ENCODE data around the gene F7. TPM values are rescaled to one million over a fixed set of nuclear protein-coding genes. Genes with fewer than 3 reads are reported as not detected.

Gene F7
- total RNA-seq, 1 donor from 2014 or later = 1.0 TPM

- no peak overlapping the region for H3K4me3 Mint-ChIP-seq
- no peaks in the 10 kb centered on the region for H3K27me3 Mint-ChIP-seq (ENCODE audit: low read depth)
- H3K27ac Mint-ChIP-seq (ENCODE audit: unreplicated experiment) = no peak overlapping the region
- peaks cover 29% of the 10 kb centered on the region for H3K36me3 Mint-ChIP-seq (ENCODE audit: low read depth)
- H3K9me3 Mint-ChIP-seq = no peaks in the 10 kb centered on the region
- no peaks in the 10 kb centered on the region for H3K4me1 Mint-ChIP-seq
- no peak for TF ChIP-seq CTCF (conservative IDR thresholded peaks at IDR 0.05)
- no peak for DNase-seq (ENCODE audit: low read depth, low spot score)
Measured at GRCh38 chr13:113074401-113074800, 31.2 kb upstream of the F7 start.

DNA sequence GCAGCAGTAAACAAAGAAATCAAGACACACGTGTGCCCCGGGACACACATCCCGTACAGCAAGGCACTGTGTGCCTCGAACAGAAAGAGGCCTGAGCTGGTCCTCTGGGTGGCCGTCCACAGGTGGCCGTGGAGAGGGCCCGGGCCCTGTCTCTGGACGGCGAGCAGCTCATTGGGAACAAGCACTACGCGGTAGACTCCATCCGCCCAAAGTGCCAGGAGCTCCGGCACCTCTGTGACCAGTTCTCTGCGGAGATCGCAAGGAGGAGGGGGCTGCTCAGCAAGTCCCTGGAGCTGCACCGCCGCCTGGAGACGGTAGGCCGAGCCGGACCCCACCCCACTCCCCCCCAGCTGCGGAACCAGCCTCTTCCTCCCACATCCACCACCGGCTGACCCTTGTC, 30.7 kb upstream of the F7 start:
- Mint-ChIP-seq H3K4me3 (no peak overlapping the region), H3K27me3 (ENCODE audit: low read depth) (no peaks in the 10 kb centered on the region), H3K27ac (ENCODE audit: unreplicated experiment) (no peak overlapping the region), H3K36me3 (ENCODE audit: low read depth) (peaks cover 29% of the 10 kb centered on the region), H3K9me3 (no peaks in the 10 kb centered on the region), H3K4me1 (no peaks in the 10 kb centered on the region)
- no peak for TF ChIP-seq CTCF (conservative IDR thresholded peaks at IDR 0.05)
- no peak for DNase-seq (ENCODE audit: low read depth, low spot score)

DNA sequence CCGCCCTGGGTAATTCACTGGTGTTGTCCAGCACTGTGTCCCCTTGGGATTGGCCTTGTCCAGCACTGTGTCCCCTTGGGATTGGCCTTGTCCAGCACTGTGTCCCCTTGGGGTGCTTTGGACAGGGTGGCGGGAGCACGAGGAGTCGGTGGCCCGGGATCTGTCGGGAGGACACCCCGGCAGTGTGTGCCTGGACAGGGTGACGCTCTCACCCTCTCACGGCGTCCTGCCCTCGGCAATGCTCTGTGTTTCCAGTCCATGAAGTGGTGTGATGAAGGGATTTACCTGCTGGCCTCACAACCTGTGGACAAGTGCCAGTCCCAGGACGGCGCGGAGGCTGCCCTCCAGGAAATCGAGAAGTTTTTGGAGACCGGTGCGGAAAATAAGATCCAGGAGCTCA, 29.9 kb upstream of the F7 start:
- H3K4me3 Mint-ChIP-seq = no peak overlapping the region
- DNase-seq (ENCODE audit: low read depth, low spot score) = no peak
- H3K27ac Mint-ChIP-seq (ENCODE audit: unreplicated experiment) = no peak overlapping the region
- no peaks in the 10 kb centered on the region for H3K9me3 Mint-ChIP-seq
- no peaks in the 10 kb centered on the region for H3K4me1 Mint-ChIP-seq
- peaks cover 23% of the 10 kb centered on the region for H3K36me3 Mint-ChIP-seq (ENCODE audit: low read depth)
- no peak for TF ChIP-seq CTCF (conservative IDR thresholded peaks at IDR 0.05)
- no peaks in the 10 kb centered on the region for H3K27me3 Mint-ChIP-seq (ENCODE audit: low read depth)

GRCh38 chr13:113076681-113077401, 28.8 kb upstream of the F7 start:
- DNase-seq (ENCODE audit: low read depth, low spot score) = no peak
- Mint-ChIP-seq H3K36me3 (ENCODE audit: low read depth) (peaks cover 12% of the 10 kb centered on the region), H3K4me3 (no peak overlapping the region), H3K9me3 (no peaks in the 10 kb centered on the region), H3K4me1 (no peaks in the 10 kb centered on the region), H3K27ac (ENCODE audit: unreplicated experiment) (no peak overlapping the region), H3K27me3 (ENCODE audit: low read depth) (no peaks in the 10 kb centered on the region)
- no peak for TF ChIP-seq CTCF (conservative IDR thresholded peaks at IDR 0.05)

DNA sequence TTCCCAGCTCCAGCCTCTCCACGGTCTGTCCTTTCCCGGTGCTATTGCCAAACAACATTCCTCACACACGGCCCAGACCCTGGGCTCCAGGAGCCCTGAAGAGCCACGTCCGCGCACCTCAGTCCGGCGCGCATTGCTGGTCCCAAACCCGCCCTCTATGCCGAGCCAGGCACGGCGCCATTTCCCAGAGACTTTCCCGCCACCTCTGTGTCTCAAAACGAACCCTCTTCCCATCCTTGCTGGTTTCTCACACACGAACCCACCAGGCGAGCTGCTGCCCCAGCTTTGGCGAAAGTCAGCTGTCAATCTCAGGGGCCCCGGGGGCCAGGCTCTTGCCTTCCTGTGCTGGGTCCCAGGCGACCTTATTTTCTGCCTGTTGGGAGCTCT, 28.0 kb upstream of the F7 start:
- DNase-seq (ENCODE audit: low read depth, low spot score) = no peak
- H3K4me3 Mint-ChIP-seq = no peak overlapping the region
- H3K36me3 Mint-ChIP-seq (ENCODE audit: low read depth) = peaks cover 6% of the 10 kb centered on the region
- no peak for TF ChIP-seq CTCF (conservative IDR thresholded peaks at IDR 0.05)
- H3K9me3 Mint-ChIP-seq = no peaks in the 10 kb centered on the region
- peak overlapping the region; percentile 35 for H3K27ac Mint-ChIP-seq (ENCODE audit: unreplicated experiment)
- no peaks in the 10 kb centered on the region for H3K27me3 Mint-ChIP-seq (ENCODE audit: low read depth)
- no peaks in the 10 kb centered on the region for H3K4me1 Mint-ChIP-seq
